HG03095 (cell line): ENCODE measurements around the gene KRT28.
"Not testable (repeated sequence)": the region's sequence is repeated elsewhere in the genome, so short reads cannot be mapped to it uniquely, and the experiment has no call there.

Experiments used
- ATAC-seq: cut with Tn5 transposase; IDR thresholded peaks from one replicate; pipeline ENCODE4 v1.9.1; 2021; ENCODE audit warnings: moderate library complexity; ENCODE audit not compliant: unreplicated experiment

KRT28 gene

DNA sequence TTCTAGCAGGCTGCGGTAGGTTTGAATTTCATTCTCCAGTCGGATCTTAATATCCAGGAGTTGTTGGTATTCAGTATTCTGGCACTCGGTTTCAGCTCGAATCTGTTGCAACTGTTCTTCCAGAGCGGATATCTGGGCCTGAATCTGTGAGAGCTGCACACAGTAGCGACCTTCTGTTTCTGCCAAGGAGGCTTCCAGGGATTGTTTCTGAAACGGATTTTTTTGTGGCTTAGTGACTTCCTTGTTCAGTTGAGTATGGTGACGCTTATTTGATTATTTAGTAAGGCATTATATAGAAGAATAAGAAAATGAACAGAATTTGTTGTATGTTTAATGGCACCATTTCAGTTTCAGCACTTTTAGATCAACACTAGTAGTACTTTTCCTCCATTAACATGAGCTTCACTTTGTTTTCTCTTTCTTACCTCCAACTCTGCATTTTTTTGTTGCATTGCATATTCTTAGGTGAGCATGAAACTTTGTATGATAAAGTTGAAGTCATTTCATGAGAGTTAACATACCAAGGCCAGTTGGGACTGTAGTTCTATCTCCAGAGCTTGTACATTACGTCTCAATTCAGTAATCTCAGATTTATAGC lies 19.9 kb upstream of the KRT28 start:
- no peak for ATAC-seq

GRCh38 chr17:40818733-40819527 lies 19.2 kb upstream of the KRT28 start:
- ATAC-seq: no peak

- no peak for ATAC-seq
Measured at GRCh38 chr17:40818343-40818732, 18.6 kb upstream of the KRT28 start.

DNA sequence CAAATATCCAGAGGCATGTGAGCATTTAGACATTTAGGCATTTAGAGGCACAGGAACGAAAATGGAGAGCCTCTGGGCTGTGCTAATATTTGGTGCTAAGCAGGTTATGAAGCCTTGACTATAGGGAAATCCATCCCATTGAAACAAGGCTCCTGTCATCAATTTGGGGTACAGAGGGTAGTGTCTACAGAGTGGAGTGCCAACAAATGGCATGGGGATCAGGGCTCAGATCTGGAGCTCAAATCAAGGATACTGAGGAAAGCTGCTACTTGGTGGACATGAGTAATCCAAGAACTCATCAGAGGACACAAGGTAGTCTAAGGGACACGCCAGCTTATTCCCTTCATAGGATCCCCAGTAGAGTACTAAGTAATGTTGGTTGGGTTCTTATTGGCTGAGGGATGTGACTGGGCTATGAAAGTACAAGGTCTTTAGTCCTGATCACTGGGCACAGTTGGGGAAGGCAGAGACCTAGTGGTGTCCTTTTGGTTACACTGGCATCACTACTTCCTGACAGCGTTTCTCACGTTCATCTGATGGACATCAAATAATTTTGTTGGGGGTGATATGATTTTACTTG lies 17.4 kb upstream of the KRT28 start:
- no peak for ATAC-seq

DNA sequence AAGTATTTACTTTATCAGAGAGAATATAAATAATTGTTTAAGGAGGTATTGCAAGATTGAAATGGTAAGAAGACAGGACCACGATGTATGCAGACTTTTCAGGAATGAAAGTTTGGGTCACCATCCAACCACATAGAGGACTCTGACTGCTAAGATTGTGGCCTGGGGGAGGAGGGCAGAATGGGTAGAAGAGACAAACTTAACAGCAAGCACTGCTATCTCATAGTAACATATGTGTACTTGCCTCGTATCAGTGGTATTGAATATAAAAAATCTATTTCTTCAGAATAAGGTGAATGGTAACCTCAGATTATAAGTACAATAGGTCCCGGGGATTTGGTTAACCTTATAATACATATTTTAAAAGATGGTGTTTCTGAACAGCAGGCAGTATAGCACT lies 16.8 kb upstream of the KRT28 start:
- ATAC-seq: no peak

DNA sequence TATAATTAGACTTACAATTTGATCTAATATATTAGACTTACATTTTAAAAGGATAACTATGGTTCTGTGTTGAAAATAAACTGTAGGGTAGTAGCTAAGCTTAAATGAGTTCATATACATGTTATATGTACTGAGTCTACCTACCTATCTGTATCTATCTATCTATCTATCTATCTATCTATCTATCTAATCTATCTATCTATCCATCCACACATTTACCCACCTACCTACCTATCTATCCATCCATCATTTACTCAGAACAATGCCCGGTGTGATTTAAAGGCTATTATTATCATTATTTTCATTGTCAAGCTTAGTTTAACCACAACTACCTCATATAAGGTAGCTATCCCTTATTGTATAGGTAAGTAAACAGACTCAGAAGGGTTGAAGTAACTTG lies 15.6 kb upstream of the KRT28 start:
- ATAC-seq: no peak

- ATAC-seq: not testable (repeated sequence)
Measured at GRCh38 chr17:40814657-40815056, 14.9 kb upstream of the KRT28 start.

DNA sequence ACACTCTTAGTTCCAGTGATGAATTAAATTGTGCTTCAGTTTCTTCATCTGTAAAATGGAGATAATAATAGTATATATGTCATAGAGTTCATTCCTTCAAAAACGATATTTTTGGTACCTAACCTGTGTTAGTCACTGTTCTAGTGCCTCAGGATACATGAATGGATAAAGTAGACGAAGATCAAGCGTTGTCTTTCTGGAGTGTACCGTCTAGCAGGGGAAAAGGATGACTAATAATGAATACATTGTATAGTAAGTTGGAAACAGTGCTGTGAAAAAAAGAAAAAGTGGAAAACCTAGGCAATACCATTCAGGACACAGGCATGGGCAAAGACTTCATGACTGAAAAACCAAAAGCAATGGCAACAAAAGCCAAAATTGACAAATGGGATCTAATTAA lies 14.0 kb upstream of the KRT28 start:
- no peak for ATAC-seq

DNA sequence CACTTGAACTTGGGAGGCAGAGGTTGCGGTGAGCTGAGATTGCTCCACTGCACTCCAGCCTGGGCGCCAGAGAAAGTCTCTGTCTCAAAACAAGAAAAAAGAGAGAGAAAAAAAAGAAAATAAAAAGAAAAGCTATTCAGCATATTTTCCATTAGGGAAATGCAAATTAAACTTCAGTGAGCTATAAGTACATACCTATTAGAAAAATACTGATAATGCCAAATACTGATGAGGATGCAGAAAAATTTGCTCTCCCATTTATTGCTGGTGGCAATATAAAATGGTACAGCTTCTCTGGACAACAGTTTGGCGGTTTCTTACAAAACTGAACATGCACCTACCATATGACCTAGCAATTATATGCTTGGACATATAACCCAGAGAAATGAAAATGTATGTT lies 12.9 kb upstream of the KRT28 start:
- ATAC-seq: no peak

GRCh38 chr17:40810494-40810893 lies 10.7 kb upstream of the KRT28 start:
- no peak for ATAC-seq

- no peak for ATAC-seq
Measured at GRCh38 chr17:40809721-40810421, 10.1 kb upstream of the KRT28 start.

DNA sequence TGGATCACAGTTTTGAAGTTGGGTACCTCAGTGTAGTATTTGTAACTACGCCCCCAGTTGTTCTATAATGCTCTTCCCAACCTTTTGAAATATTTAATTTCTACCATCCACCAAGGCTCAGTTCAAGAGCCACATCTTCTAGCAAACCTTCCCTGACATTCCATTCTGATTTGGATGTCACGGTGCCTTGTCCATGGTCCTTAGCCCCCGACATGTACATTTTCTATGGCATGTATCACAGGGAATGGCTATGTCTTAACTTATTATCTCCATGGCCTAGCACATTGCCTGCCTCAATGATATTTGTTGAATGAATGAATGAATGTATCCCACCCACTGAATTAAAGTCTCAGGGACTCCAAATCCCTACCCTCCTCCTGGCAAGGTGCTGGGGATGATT lies 6.4 kb upstream of the KRT28 start:
- ATAC-seq: no peak

DNA sequence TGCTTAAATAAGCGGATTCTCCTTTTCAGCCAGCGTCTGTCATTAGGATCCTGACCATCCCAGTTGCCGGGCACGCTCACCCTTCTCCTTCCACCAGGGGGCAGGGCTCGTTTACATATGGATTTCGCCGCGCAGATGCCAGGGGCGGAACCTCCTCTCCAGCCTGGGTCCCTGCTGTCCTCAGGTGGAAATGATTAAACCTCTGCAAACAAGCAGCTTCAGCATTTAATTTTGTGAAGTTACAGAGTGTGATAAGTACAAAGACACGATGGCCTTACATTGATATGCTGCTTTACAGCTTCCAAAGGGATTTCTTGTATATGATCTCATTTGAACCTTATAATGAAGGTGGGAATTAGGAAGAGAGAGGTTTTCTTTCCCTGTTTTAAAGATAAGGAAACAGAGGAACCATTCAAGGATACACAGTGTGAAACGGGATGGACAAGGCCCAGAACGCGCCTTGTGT lies 3.9 kb upstream of the KRT28 start:
- no peak for ATAC-seq

- no peak for ATAC-seq
Measured at GRCh38 chr17:40801157-40801556, 1.4 kb upstream of the KRT28 start.

- no peak for ATAC-seq
Measured at GRCh38 chr17:40800381-40800780, 622 bp upstream of the KRT28 start.

- ATAC-seq: no peak
Measured at GRCh38 chr17:40796846-40797245, 2.9 kb downstream of the KRT28 start.

GRCh38 chr17:40795019-40795667 lies 4.6 kb downstream of the KRT28 start:
- no peak for ATAC-seq

DNA sequence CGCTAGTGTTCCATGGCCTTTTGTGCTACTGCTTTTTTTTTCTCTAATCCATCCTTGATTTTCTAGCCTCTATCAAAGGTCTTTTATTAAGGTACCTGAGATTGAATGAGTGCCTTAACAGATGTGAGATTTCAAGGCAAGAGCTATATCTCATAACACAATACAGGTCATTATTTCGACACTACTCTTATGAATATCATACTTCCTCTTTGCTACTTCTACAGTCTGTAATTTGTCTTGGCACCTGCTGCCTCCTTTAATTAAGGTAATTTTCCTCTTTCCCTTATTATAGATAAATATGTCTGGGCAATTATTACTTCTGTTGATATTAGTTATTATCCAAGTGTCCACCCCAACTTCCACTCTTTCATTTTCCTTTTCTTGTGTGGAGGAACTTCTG lies 5.3 kb downstream of the KRT28 start:
- ATAC-seq: no peak

- ATAC-seq: no peak
Measured at GRCh38 chr17:40793832-40794231, 5.9 kb downstream of the KRT28 start.

DNA sequence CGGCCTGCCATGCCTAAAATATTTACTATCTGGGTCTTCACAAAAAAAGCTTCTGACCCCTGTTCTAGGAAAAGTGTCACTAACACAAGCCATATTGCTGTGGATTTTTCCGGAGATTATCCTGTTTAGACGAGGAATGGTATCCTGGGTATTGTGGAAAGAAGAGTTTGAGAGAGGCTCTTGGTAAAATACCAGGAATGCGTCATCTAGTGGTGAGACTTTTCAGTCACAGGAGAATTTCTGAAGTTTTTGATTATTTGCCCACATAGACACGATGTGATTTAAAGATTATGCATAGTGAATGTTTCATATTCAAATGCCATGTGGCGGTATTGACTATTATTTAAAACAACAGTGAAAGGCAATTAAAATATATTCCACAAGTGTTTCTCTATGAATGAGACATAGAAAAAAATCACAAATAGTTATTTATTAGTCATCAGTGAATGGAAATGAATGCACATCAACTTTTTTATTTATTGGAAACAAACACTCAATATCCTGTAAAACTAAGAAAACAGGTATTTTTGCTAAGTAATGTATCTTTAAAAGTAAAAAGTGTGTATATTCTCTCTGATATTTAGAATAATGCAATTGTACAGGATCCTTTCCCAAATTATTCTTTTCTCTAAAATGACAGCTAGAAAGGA lies 7.8 kb downstream of the KRT28 start:
- no peak for ATAC-seq

GRCh38 chr17:40791111-40791510 lies 8.6 kb downstream of the KRT28 start:
- no peak for ATAC-seq
